ENCODE measurements around the gene ZNF784.

- TF ChIP-seq EZH2phosphoT487 (IDR thresholded peaks at IDR 0.05; ENCODE audit: low read length): no peak
- no peak for TF ChIP-seq CTCF (IDR thresholded peaks at IDR 0.05; ENCODE audit: low read length)
- TF ChIP-seq EZH2 (optimal IDR thresholded peaks at IDR 0.05; ENCODE audit: low read depth, low read length): no peak
Observed at GRCh38 chr19:55611300-55611982, 12.9 kb downstream of the ZNF784 start.
